SK-N-SH treated with all-trans-retinoic acid at 6 μM for 48 hours (cell line): Measurements from ENCODE around the gene IMPACT.

Source experiments
- ATAC-seq: fragments of 200-7000 bp; cut with Tn5 transposase; 3 replicates; pipeline ENCODE4 v1.9.1; 2020; ENCODE audit warnings: mild to moderate bottlenecking, moderate library complexity
- ARNTL ChIP-seq: fragments of 450-650 bp; formaldehyde crosslinking; IDR thresholded peaks from 2 replicates; pipeline ENCODE4 v1.5.0; 2020; ENCODE audit warnings: low read depth, mild to moderate bottlenecking, moderate library complexity, borderline replicate concordance
- BACH2 ChIP-seq: fragments of 250-450 bp; sonication (Bioruptor Pico); IDR thresholded peaks from 2 replicates; pipeline ENCODE4 v1.9.0; 2021; ENCODE audit warnings: mild to moderate bottlenecking, borderline replicate concordance
- CSDC2 ChIP-seq: fragments of 250-450 bp; sonication (Bioruptor Pico); IDR thresholded peaks from 2 replicates; pipeline ENCODE4 v1.5.0; 2020; ENCODE audit warnings: mild to moderate bottlenecking, moderate library complexity
- ESRRG ChIP-seq: fragments of 250-450 bp; sonication (Bioruptor Pico); IDR thresholded peaks from 2 replicates; pipeline ENCODE4 v1.6.1; 2021; ENCODE audit warnings: mild to moderate bottlenecking
- GLIS3 ChIP-seq: fragments of 250-450 bp; sonication (Bioruptor Pico); IDR thresholded peaks from 2 replicates; pipeline ENCODE4 v1.5.0; 2020; ENCODE audit warnings: mild to moderate bottlenecking, moderate library complexity
- ISL1 ChIP-seq: fragments of 250-450 bp; sonication (Bioruptor Pico); IDR thresholded peaks from 2 replicates; pipeline ENCODE4 v2.1.2; 2022; ENCODE audit warnings: mild to moderate bottlenecking, moderate library complexity
- OSR1 ChIP-seq: fragments of 250-450 bp; sonication (Bioruptor Pico); IDR thresholded peaks from 2 replicates; pipeline ENCODE4 v1.8.0; 2022; ENCODE audit warnings: moderate library complexity, mild to moderate bottlenecking, inconsistent platforms
- PPARA ChIP-seq: fragments of 250-450 bp; sonication (Bioruptor Pico); IDR thresholded peaks from 2 replicates; pipeline ENCODE4 v1.5.0; 2020; ENCODE audit warnings: mild to moderate bottlenecking, borderline replicate concordance
- RARB ChIP-seq: fragments of 250-450 bp; sonication (Bioruptor Pico); IDR thresholded peaks from 2 replicates; pipeline ENCODE4 v1.8.0; 2021; ENCODE audit warnings: mild to moderate bottlenecking, moderate library complexity
- SNAI2 ChIP-seq: fragments of 250-450 bp; sonication (Bioruptor Pico); IDR thresholded peaks from 2 replicates; pipeline ENCODE4 v1.5.0; 2020; ENCODE audit warnings: mild to moderate bottlenecking, moderate library complexity
- TOX ChIP-seq: fragments of 250-450 bp; sonication (Bioruptor Pico); IDR thresholded peaks from 2 replicates; pipeline ENCODE4 v1.8.0; 2021; ENCODE audit warnings: mild to moderate bottlenecking, moderate library complexity, borderline replicate concordance
- ZC3H10 ChIP-seq: fragments of 250-450 bp; sonication (Bioruptor Pico); IDR thresholded peaks from 2 replicates; pipeline ENCODE4 v1.5.1; 2021; ENCODE audit warnings: mild to moderate bottlenecking, moderate library complexity
- ZFP30 ChIP-seq: fragments of 450-650 bp; formaldehyde crosslinking; IDR thresholded peaks from 2 replicates; pipeline ENCODE4 v1.5.0; 2022; ENCODE audit warnings: mild to moderate bottlenecking, moderate library complexity
- ZNF565 ChIP-seq: fragments of 450-650 bp; formaldehyde crosslinking; conservative IDR thresholded peaks from 2 replicates; pipeline ENCODE4 v1.5.0; 2020; ENCODE audit warnings: low read depth, mild to moderate bottlenecking, moderate library complexity
- ZNF70 ChIP-seq: fragments of 450-650 bp; formaldehyde crosslinking; IDR thresholded peaks from 2 replicates; pipeline ENCODE4 v1.5.0; 2020; ENCODE audit warnings: mild to moderate bottlenecking, moderate library complexity
- ZNF8 ChIP-seq: fragments of 450-650 bp; formaldehyde crosslinking; IDR thresholded peaks from 2 replicates; pipeline ENCODE4 v1.5.0; 2020; ENCODE audit warnings: mild to moderate bottlenecking, moderate library complexity
- TF ChIP-seq, protein P1 (sequence below): fragments of 250-450 bp; sonication (Bioruptor Pico); IDR thresholded peaks from 2 replicates; pipeline ENCODE4 v1.5.1; 2020; ENCODE audit warnings: low read depth, mild to moderate bottlenecking, moderate library complexity
- TF ChIP-seq, protein P2 (sequence below): fragments of 250-450 bp; sonication (Bioruptor Pico); IDR thresholded peaks from 2 replicates; pipeline ENCODE4 v1.5.0; 2020; ENCODE audit warnings: mild to moderate bottlenecking, moderate library complexity
- TF ChIP-seq, protein P3 (sequence below): fragments of 250-450 bp; sonication (Bioruptor Pico); IDR thresholded peaks from 2 replicates; pipeline ENCODE4 v1.5.1; 2021; ENCODE audit warnings: mild to moderate bottlenecking, moderate library complexity
- TF ChIP-seq, protein P4 (sequence below): fragments of 250-450 bp; sonication (Bioruptor Pico); IDR thresholded peaks from 2 replicates; pipeline ENCODE4 v1.8.0; 2020; ENCODE audit warnings: mild to moderate bottlenecking, moderate library complexity, borderline replicate concordance

Gene IMPACT

DNA sequence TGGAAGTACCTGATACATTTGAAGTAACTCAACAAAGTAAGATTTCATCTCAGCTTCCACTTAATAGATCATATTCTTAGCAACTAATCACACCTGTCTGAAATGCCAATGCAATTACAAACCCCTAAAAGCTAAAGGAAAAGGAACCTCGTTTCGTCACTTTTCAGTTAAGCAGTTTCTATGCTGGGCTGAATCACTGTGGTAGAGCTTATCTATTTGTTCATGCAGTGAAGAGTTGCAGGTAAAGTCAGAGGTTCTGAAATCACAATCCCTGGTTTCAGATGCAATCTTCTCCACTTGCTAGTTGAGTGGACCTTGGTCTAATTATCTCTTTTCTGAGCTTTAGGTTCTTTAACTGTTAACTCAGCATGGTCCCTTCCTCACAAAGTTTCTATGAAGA lies 40.3 kb downstream of the IMPACT start:
- TF ChIP-seq, protein P1, sequence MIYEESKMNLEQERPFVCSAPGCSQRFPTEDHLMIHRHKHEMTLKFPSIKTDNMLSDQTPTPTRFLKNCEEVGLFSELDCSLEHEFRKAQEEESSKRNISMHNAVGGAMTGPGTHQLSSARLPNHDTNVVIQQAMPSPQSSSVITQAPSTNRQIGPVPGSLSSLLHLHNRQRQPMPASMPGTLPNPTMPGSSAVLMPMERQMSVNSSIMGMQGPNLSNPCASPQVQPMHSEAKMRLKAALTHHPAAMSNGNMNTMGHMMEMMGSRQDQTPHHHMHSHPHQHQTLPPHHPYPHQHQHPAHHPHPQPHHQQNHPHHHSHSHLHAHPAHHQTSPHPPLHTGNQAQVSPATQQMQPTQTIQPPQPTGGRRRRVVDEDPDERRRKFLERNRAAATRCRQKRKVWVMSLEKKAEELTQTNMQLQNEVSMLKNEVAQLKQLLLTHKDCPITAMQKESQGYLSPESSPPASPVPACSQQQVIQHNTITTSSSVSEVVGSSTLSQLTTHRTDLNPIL (CRISPR knock-in tag) = no peak
- TF ChIP-seq RARB (CRISPR knock-in tag) = no peak
- TF ChIP-seq GLIS3 (CRISPR knock-in tag) = no peak
- TF ChIP-seq ZC3H10 (CRISPR knock-in tag) = no peak
- no peak for TF ChIP-seq CSDC2
- TF ChIP-seq ZFP30 (CRISPR knock-in tag) = no peak
- no peak for TF ChIP-seq TOX (CRISPR knock-in tag)
- no peak for TF ChIP-seq PPARA (CRISPR knock-in tag)
- TF ChIP-seq OSR1 (CRISPR knock-in tag) = no peak
- no peak for TF ChIP-seq ZNF565 (CRISPR knock-in tag)
- no peak for TF ChIP-seq BACH2 (CRISPR knock-in tag)
- TF ChIP-seq, protein P2, sequence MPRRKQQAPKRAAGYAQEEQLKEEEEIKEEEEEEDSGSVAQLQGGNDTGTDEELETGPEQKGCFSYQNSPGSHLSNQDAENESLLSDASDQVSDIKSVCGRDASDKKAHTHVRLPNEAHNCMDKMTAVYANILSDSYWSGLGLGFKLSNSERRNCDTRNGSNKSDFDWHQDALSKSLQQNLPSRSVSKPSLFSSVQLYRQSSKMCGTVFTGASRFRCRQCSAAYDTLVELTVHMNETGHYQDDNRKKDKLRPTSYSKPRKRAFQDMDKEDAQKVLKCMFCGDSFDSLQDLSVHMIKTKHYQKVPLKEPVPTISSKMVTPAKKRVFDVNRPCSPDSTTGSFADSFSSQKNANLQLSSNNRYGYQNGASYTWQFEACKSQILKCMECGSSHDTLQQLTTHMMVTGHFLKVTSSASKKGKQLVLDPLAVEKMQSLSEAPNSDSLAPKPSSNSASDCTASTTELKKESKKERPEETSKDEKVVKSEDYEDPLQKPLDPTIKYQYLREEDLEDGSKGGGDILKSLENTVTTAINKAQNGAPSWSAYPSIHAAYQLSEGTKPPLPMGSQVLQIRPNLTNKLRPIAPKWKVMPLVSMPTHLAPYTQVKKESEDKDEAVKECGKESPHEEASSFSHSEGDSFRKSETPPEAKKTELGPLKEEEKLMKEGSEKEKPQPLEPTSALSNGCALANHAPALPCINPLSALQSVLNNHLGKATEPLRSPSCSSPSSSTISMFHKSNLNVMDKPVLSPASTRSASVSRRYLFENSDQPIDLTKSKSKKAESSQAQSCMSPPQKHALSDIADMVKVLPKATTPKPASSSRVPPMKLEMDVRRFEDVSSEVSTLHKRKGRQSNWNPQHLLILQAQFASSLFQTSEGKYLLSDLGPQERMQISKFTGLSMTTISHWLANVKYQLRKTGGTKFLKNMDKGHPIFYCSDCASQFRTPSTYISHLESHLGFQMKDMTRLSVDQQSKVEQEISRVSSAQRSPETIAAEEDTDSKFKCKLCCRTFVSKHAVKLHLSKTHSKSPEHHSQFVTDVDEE (CRISPR knock-in tag) = no peak
- TF ChIP-seq ESRRG = no peak
- TF ChIP-seq ISL1 (CRISPR knock-in tag) = no peak
- no peak for TF ChIP-seq SNAI2 (CRISPR knock-in tag)
- TF ChIP-seq, protein P3, sequence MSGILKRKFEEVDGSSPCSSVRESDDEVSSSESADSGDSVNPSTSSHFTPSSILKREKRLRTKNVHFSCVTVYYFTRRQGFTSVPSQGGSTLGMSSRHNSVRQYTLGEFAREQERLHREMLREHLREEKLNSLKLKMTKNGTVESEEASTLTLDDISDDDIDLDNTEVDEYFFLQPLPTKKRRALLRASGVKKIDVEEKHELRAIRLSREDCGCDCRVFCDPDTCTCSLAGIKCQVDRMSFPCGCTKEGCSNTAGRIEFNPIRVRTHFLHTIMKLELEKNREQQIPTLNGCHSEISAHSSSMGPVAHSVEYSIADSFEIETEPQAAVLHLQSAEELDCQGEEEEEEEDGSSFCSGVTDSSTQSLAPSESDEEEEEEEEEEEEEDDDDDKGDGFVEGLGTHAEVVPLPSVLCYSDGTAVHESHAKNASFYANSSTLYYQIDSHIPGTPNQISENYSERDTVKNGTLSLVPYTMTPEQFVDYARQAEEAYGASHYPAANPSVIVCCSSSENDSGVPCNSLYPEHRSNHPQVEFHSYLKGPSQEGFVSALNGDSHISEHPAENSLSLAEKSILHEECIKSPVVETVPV (CRISPR knock-in tag) = no peak
- TF ChIP-seq, all 23 proteins: peak for 0
- no peak for ATAC-seq

DNA sequence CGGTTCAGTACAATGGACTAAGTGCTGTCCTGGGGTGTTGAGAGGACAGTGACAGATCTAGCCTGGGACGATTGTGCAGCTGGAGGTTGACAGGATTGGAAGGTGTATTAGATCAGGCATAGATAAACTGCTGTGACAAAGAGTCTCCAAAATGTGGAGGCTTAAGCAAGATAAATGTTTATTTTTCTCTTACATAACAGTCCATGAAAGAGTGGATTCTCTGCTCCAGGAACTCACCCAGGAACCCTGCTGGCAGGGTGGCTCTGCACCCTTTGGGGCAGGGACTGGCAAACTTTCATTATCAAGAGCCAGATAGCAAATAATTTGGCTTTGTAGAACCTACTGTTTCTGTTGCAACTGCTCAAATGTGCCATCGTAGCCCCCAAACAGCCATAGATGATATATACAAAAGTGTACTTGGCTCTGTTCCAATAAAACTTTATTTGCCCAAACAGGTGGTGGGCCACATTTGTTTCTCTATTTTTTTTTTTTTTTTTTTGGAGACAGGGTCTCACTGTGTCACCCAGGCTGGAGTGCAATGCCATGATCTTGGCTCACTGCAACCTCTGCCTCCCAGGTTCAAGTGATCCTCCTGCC lies 43.6 kb downstream of the IMPACT start:
- TF ChIP-seq ZC3H10 (CRISPR knock-in tag) = no peak
- no peak for TF ChIP-seq GLIS3 (CRISPR knock-in tag)
- no peak for TF ChIP-seq PPARA (CRISPR knock-in tag)
- TF ChIP-seq ESRRG = no peak
- TF ChIP-seq, protein P3 (CRISPR knock-in tag) = no peak
- TF ChIP-seq ZNF70 (CRISPR knock-in tag) = no peak
- TF ChIP-seq ZNF8 (CRISPR knock-in tag) = no peak
- no peak for TF ChIP-seq ZNF565 (CRISPR knock-in tag)
- no peak for TF ChIP-seq RARB (CRISPR knock-in tag)
- no peak for TF ChIP-seq SNAI2 (CRISPR knock-in tag)
- no peak for TF ChIP-seq ISL1 (CRISPR knock-in tag)
- TF ChIP-seq, protein P2 (CRISPR knock-in tag) = no peak
- TF ChIP-seq, protein P4, sequence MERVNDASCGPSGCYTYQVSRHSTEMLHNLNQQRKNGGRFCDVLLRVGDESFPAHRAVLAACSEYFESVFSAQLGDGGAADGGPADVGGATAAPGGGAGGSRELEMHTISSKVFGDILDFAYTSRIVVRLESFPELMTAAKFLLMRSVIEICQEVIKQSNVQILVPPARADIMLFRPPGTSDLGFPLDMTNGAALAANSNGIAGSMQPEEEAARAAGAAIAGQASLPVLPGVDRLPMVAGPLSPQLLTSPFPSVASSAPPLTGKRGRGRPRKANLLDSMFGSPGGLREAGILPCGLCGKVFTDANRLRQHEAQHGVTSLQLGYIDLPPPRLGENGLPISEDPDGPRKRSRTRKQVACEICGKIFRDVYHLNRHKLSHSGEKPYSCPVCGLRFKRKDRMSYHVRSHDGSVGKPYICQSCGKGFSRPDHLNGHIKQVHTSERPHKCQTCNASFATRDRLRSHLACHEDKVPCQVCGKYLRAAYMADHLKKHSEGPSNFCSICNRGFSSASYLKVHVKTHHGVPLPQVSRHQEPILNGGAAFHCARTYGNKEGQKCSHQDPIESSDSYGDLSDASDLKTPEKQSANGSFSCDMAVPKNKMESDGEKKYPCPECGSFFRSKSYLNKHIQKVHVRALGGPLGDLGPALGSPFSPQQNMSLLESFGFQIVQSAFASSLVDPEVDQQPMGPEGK (CRISPR knock-in tag) = no peak
- TF ChIP-seq ARNTL = no peak
- TF ChIP-seq CSDC2 = no peak
- no peak for ATAC-seq
